HG02763 (cell line): ENCODE measurements around the gene COL8A2.

Experiments used
- ATAC-seq: cut with Tn5 transposase; IDR thresholded peaks from one replicate; pipeline ENCODE4 v1.9.1; 2021; ENCODE audit warnings: mild to moderate bottlenecking, moderate library complexity; ENCODE audit not compliant: unreplicated experiment

COL8A2 gene

GRCh38 chr1:36157973-36158826 lies 33.2 kb upstream of the COL8A2 start:
- no peak for ATAC-seq

GRCh38 chr1:36157115-36157903 lies 32.3 kb upstream of the COL8A2 start:
- no peak for ATAC-seq

GRCh38 chr1:36156329-36157114 lies 31.5 kb upstream of the COL8A2 start:
- ATAC-seq = no peak

GRCh38 chr1:36155408-36156328 lies 30.6 kb upstream of the COL8A2 start, which contains the start of gene MAP7D1:
TSS of gene MAP7D1 (plus strand) at chr1:36156160. CDS start at chr1:36156418, 258 bp downstream.
- ATAC-seq = peak; percentile 47

GRCh38 chr1:36154765-36155407 lies 29.9 kb upstream of the COL8A2 start:
- no peak for ATAC-seq

- no peak for ATAC-seq
Observed at GRCh38 chr1:36154335-36154734, 29.3 kb upstream of the COL8A2 start.

- ATAC-seq = no peak
Observed at GRCh38 chr1:36153476-36153875, 28.5 kb upstream of the COL8A2 start.

GRCh38 chr1:36151845-36152203 lies 26.8 kb upstream of the COL8A2 start:
- no peak for ATAC-seq

GRCh38 chr1:36151134-36151844 lies 26.3 kb upstream of the COL8A2 start:
- no peak for ATAC-seq

- peak; percentile 39 for ATAC-seq
Observed at GRCh38 chr1:36150296-36151133, 25.5 kb upstream of the COL8A2 start.

- ATAC-seq = no peak
Observed at GRCh38 chr1:36149973-36150295, 24.9 kb upstream of the COL8A2 start.

- peak; percentile 93 for ATAC-seq
Observed at GRCh38 chr1:36149237-36149972, 24.4 kb upstream of the COL8A2 start, which contains the start of gene TRAPPC3. TSS of gene TRAPPC3 (minus strand) at chr1:36149486. CDS start at chr1:36149378, 108 bp downstream.

- no peak for ATAC-seq
Observed at GRCh38 chr1:36148821-36149236, 23.8 kb upstream of the COL8A2 start.

GRCh38 chr1:36144413-36144812 lies 19.4 kb upstream of the COL8A2 start:
- ATAC-seq = no peak

- ATAC-seq = no peak
Observed at GRCh38 chr1:36143424-36143823, 18.4 kb upstream of the COL8A2 start.

GRCh38 chr1:36142121-36142520 lies 17.1 kb upstream of the COL8A2 start:
- ATAC-seq = no peak

GRCh38 chr1:36139521-36139920 lies 14.5 kb upstream of the COL8A2 start:
- no peak for ATAC-seq
